HUES64 (cell line): ENCODE measurements around the gene GASK1B.

Experiments
- H3K27ac ChIP-seq: 2 replicates; pipeline ENCODE4 v1.7.0; 2013; ENCODE audit warnings: low read depth, low read length, inconsistent platforms
- H3K27me3 ChIP-seq: 2 replicates; pipeline ENCODE4 v1.6.1; 2013; ENCODE audit warnings: mild to moderate bottlenecking, low read length; ENCODE audit not compliant: insufficient read depth
- H3K36me3 ChIP-seq: 2 replicates; pipeline ENCODE4 v1.6.1; 2013; ENCODE audit warnings: mild to moderate bottlenecking, low read length; ENCODE audit not compliant: insufficient read depth
- H3K4me1 ChIP-seq: 2 replicates; pipeline ENCODE4 v1.6.1; 2013; ENCODE audit warnings: mild to moderate bottlenecking, low read length, moderate library complexity; ENCODE audit not compliant: insufficient read depth
- H3K4me3 ChIP-seq: 2 replicates; pipeline ENCODE4 v1.5.1; 2013; ENCODE audit warnings: mild to moderate bottlenecking, low read length, moderate library complexity
- H3K9ac ChIP-seq: 2 replicates; pipeline ENCODE4 v1.6.1; 2013; ENCODE audit warnings: mild to moderate bottlenecking, low read depth, low read length
- H3K9me3 ChIP-seq: 2 replicates; pipeline ENCODE4 v1.6.1; 2013; ENCODE audit warnings: low read depth, low read length; ENCODE audit not compliant: insufficient read depth
- WGBS: fragments of 150-250, 120-280 bp; methylation state at CpG from one replicate; pipeline ENCODE4 v1.1.7; 2013; ENCODE audit warnings: missing lambda C conversion rate; 5-methylcytosine and 5-hydroxymethylcytosine counted together

The GASK1B gene

GRCh38 chr4:158134222-158134621, 38.6 kb downstream of the GASK1B start:
- Histone ChIP-seq H3K9me3 (no peaks in the 10 kb centered on the region), H3K4me1 (no peaks in the 10 kb centered on the region), H3K27ac (no peak overlapping the region), H3K36me3 (no peaks in the 10 kb centered on the region), H3K27me3 (no peaks in the 10 kb centered on the region), H3K4me3 (no peak overlapping the region), H3K9ac (no peak overlapping the region)
- WGBS = 50% methylated on average over 2 of the region's 2 CpGs

- H3K36me3 ChIP-seq = no peaks in the 10 kb centered on the region
- no peaks in the 10 kb centered on the region for H3K9me3 ChIP-seq
- H3K4me3 ChIP-seq = no peak overlapping the region
- no peaks in the 10 kb centered on the region for H3K4me1 ChIP-seq
- WGBS = 72% methylated on average over 4 of the region's 4 CpGs
- no peak overlapping the region for H3K9ac ChIP-seq
- no peak overlapping the region for H3K27ac ChIP-seq
- no peaks in the 10 kb centered on the region for H3K27me3 ChIP-seq
These were observed 39.3 kb downstream of the GASK1B start for GRCh38 chr4:158133551-158133950.

- Histone ChIP-seq H3K27me3 (no peaks in the 10 kb centered on the region), H3K36me3 (no peaks in the 10 kb centered on the region), H3K27ac (no peak overlapping the region), H3K9ac (no peak overlapping the region), H3K4me1 (no peaks in the 10 kb centered on the region), H3K4me3 (no peak overlapping the region), H3K9me3 (no peaks in the 10 kb centered on the region)
- WGBS = 95% methylated on average over 1 of the region's 1 CpG
These were observed 41.8 kb downstream of the GASK1B start for GRCh38 chr4:158131027-158131426.

- no peak overlapping the region for H3K27ac ChIP-seq
- H3K4me3 ChIP-seq = no peak overlapping the region
- H3K4me1 ChIP-seq = peaks cover 7% of the 10 kb centered on the region
- no peaks in the 10 kb centered on the region for H3K27me3 ChIP-seq
- no peak overlapping the region for H3K9ac ChIP-seq
- no peaks in the 10 kb centered on the region for H3K36me3 ChIP-seq
- H3K9me3 ChIP-seq = no peaks in the 10 kb centered on the region
- WGBS = 100% methylated on average over 2 of the region's 2 CpGs
These were observed 42.6 kb downstream of the GASK1B start for GRCh38 chr4:158130204-158130603.

- Histone ChIP-seq H3K4me1 (peaks cover 9% of the 10 kb centered on the region), H3K4me3 (no peak overlapping the region), H3K9ac (no peak overlapping the region), H3K27ac (no peak overlapping the region), H3K36me3 (no peaks in the 10 kb centered on the region), H3K9me3 (no peaks in the 10 kb centered on the region), H3K27me3 (no peaks in the 10 kb centered on the region)
- WGBS = 98% methylated on average over 2 of the region's 2 CpGs
These were observed 43.1 kb downstream of the GASK1B start for GRCh38 chr4:158129694-158130093.

GRCh38 chr4:158128540-158128939, 44.3 kb downstream of the GASK1B start:
- no peaks in the 10 kb centered on the region for H3K36me3 ChIP-seq
- no peak overlapping the region for H3K4me3 ChIP-seq
- 94% methylated on average over 5 of the region's 5 CpGs for WGBS
- H3K27ac ChIP-seq = no peak overlapping the region
- no peaks in the 10 kb centered on the region for H3K27me3 ChIP-seq
- no peak overlapping the region for H3K9ac ChIP-seq
- no peaks in the 10 kb centered on the region for H3K9me3 ChIP-seq
- H3K4me1 ChIP-seq = peaks cover 9% of the 10 kb centered on the region

GRCh38 chr4:158125310-158125709, 47.5 kb downstream of the GASK1B start:
- Histone ChIP-seq H3K9me3 (no peaks in the 10 kb centered on the region), H3K36me3 (no peaks in the 10 kb centered on the region), H3K9ac (no peak overlapping the region), H3K4me1 (peaks cover 9% of the 10 kb centered on the region), H3K27me3 (no peaks in the 10 kb centered on the region), H3K4me3 (no peak overlapping the region), H3K27ac (no peak overlapping the region)
- 79% methylated on average over 1 of the region's 1 CpG for WGBS
